ENCODE results near the gene SNRNP70. TPM values are rescaled to one million over a fixed set of nuclear protein-coding genes. Genes with fewer than 3 reads are reported as not detected.
"Not testable (repeated sequence)": the region's sequence is repeated elsewhere in the genome, so short reads cannot be mapped to it uniquely, and the experiment has no call there.

The SNRNP70 gene
- total RNA-seq, 2 experiments from 2014 or later = 234 to 249 TPM

GRCh38 chr19:49136771-49137171, 51.5 kb downstream of the SNRNP70 start:
- peaks cover 1% of the 10 kb centered on the region for H3K36me3 Mint-ChIP-seq (ENCODE audit: low read depth)
- no peak overlapping the region for H3K4me3 Mint-ChIP-seq
- H3K27ac Mint-ChIP-seq = no peak overlapping the region
- H3K27me3 Mint-ChIP-seq = peaks cover 1% of the 10 kb centered on the region
- H3K9me3 Mint-ChIP-seq = no peaks in the 10 kb centered on the region
- POLR2A ChIA-PET = no interaction called here
- H3K4me1 Mint-ChIP-seq = peaks cover 18% of the 10 kb centered on the region
- CTCF ChIA-PET = interaction anchor here (1.0 to 2.2 kb wide), 3 partner anchors 9 to 22 kb away, joined by 3 to 7 read pairs (median 5); partner anchors contain the start of gene LIN7B
- DNase-seq = no peak

GRCh38 chr19:49140951-49141350, 55.7 kb downstream of the SNRNP70 start:
- no peak overlapping the region for H3K4me3 Mint-ChIP-seq
- ChIA-PET POLR2A (interaction anchor here (0.6 kb wide), 1 partner anchor 692 kb away, joined by 5 read pairs; no protein-coding TSS in a partner anchor), CTCF (interaction anchor here (1.7 kb wide), 1 partner anchor 43 kb away, joined by 6 read pairs; no protein-coding TSS in a partner anchor)
- H3K27me3 Mint-ChIP-seq = peaks cover 8% of the 10 kb centered on the region
- H3K36me3 Mint-ChIP-seq (ENCODE audit: low read depth) = no peaks in the 10 kb centered on the region
- no peak for DNase-seq
- peaks cover 20% of the 10 kb centered on the region for H3K4me1 Mint-ChIP-seq
- no peaks in the 10 kb centered on the region for H3K9me3 Mint-ChIP-seq
- H3K27ac Mint-ChIP-seq = no peak overlapping the region

- no peak overlapping the region for H3K27ac Mint-ChIP-seq
- ChIA-PET CTCF (no interaction called here), POLR2A (interaction anchor here (0.6 kb wide), 1 partner anchor 692 kb away, joined by 5 read pairs; no protein-coding TSS in a partner anchor)
- H3K4me1 Mint-ChIP-seq = peaks cover 24% of the 10 kb centered on the region
- no peak for DNase-seq
- H3K27me3 Mint-ChIP-seq = peaks cover 10% of the 10 kb centered on the region
- H3K9me3 Mint-ChIP-seq = no peaks in the 10 kb centered on the region
- no peaks in the 10 kb centered on the region for H3K36me3 Mint-ChIP-seq (ENCODE audit: low read depth)
- H3K4me3 Mint-ChIP-seq = no peak overlapping the region
These were observed 56.1 kb downstream of the SNRNP70 start for GRCh38 chr19:49141352-49141751.

DNA sequence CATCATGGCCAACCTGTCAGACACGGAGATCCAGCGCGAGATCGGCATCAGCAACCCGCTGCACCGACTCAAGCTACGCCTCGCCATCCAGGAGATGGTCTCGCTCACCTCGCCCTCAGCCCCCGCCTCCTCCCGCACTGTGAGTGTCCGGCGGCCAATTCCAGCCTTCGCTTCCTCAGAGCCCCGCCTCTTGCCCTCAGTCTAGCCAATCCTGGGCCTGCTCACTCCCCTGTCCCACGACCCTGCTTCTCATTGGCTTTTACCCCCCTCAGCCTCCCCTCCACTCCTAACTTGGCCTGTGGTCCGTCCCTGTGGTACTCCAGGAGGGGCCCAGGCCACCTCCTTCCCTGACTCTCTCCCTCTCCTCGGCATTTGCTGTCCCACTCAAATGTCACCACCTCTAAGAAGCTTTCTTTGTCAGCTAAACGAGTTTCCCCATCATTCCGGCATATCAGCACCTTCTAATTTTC, 57.6 kb downstream of the SNRNP70 start:
- Mint-ChIP-seq H3K27me3 (peaks cover 22% of the 10 kb centered on the region), H3K36me3 (ENCODE audit: low read depth) (no peaks in the 10 kb centered on the region), H3K4me1 (peaks cover 24% of the 10 kb centered on the region), H3K27ac (no peak overlapping the region), H3K9me3 (no peaks in the 10 kb centered on the region), H3K4me3 (peak overlapping the region; percentile 62)
- POLR2A ChIA-PET = interaction anchor here (0.6 kb wide), 1 partner anchor 78 kb away, joined by 4 read pairs; the partner anchor contains the start of gene NTF4
- CTCF ChIA-PET = interaction anchor here (0.6 to 1.3 kb wide), 4 partner anchors 29 to 403 kb away, joined by 3 to 5 read pairs (median 4); partner anchors contain the start of gene LIN7B
- DNase-seq = peak; percentile 66

GRCh38 chr19:49145573-49146407, 60.5 kb downstream of the SNRNP70 start:
- ChIA-PET CTCF (interaction anchor here (0.9 to 3.3 kb wide), 7 partner anchors 9 to 152 kb away, joined by 3 to 12 read pairs (median 5); partner anchors contain the start of genes GYS1, LIN7B and RUVBL2), POLR2A (no interaction called here)
- DNase-seq = peak; percentile 75
- Mint-ChIP-seq H3K4me1 (peaks cover 42% of the 10 kb centered on the region), H3K4me3 (no peak overlapping the region), H3K9me3 (no peaks in the 10 kb centered on the region), H3K36me3 (ENCODE audit: low read depth) (peaks cover 4% of the 10 kb centered on the region), H3K27ac (no peak overlapping the region), H3K27me3 (peaks cover 47% of the 10 kb centered on the region)

DNA sequence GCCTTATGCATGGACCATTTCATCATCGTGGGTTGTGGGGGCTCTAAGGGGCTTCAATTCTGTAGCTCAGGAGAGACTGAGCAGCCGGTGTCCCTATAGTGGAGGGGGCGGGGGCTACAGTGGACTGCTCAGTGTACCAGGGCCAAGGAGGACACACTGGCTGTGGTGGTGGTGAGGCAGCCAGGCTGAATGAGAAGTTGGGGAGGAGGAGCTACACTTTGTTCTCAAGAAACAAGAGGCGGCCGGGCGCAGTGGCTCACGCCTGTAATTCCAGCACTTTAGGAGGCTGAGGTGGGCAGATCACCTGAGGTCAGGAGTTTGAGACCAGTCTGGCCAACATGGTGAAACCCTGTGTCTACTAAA, 61.1 kb downstream of the SNRNP70 start:
- Mint-ChIP-seq H3K27me3 (peaks cover 52% of the 10 kb centered on the region), H3K4me1 (peaks cover 42% of the 10 kb centered on the region)
- CTCF ChIA-PET = interaction anchor here (0.9 to 3.3 kb wide), 6 partner anchors 10 to 153 kb away, joined by 3 to 12 read pairs (median 5); partner anchors contain the start of genes GYS1, LIN7B and RUVBL2
- H3K9me3 Mint-ChIP-seq; H3K27ac Mint-ChIP-seq; POLR2A ChIA-PET; H3K4me3 Mint-ChIP-seq; H3K36me3 Mint-ChIP-seq (ENCODE audit: low read depth); DNase-seq: not testable (repeated sequence)

GRCh38 chr19:49148044-49148682, 62.9 kb downstream of the SNRNP70 start:
- ChIA-PET CTCF (interaction anchor here (1.0 to 2.6 kb wide), 4 partner anchors 9 to 155 kb away, joined by 5 to 11 read pairs (median 6); partner anchors contain the start of genes GYS1 and RUVBL2), POLR2A (no interaction called here)
- Mint-ChIP-seq H3K4me3 (peak overlapping the region; percentile 58), H3K27me3 (peaks cover 63% of the 10 kb centered on the region), H3K9me3 (no peaks in the 10 kb centered on the region), H3K36me3 (ENCODE audit: low read depth) (peaks cover 9% of the 10 kb centered on the region), H3K27ac (no peak overlapping the region), H3K4me1 (peaks cover 36% of the 10 kb centered on the region)
- DNase-seq = no peak

GRCh38 chr19:49148784-49149651, 63.8 kb downstream of the SNRNP70 start:
- DNase-seq = peak; percentile 77
- Mint-ChIP-seq H3K4me3 (peak overlapping the region; percentile 38), H3K36me3 (ENCODE audit: low read depth) (peaks cover 9% of the 10 kb centered on the region), H3K4me1 (peaks cover 36% of the 10 kb centered on the region), H3K27ac (no peak overlapping the region), H3K27me3 (peaks cover 69% of the 10 kb centered on the region), H3K9me3 (no peaks in the 10 kb centered on the region)
- CTCF ChIA-PET = interaction anchor here (1.0 to 2.4 kb wide), 2 partner anchors 9 to 29 kb away, joined by 4 to 7 read pairs; no protein-coding TSS in a partner anchor
- POLR2A ChIA-PET = no interaction called here

DNA sequence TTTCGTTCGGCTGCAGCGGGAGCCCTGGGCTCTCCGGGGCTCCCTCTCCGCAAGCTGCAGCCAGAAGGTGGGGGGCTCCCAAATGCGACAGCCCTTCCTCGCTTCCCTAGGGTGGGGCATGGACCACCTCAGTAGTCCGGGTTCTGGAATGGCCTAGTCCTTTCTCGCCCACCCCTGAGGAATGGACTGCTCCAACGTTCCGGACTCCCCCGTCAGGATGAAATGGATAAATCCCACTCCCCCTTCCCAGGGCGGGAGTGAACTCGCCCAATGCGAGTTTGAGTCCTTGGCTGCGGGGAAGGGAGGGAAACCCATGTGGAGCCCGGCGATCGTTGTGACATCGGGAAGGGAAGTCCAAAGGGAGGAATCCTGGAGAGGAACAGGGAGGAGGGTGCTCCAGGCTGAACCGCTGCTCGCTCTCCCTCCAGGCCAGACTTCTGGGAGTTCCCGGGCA, 64.4 kb downstream of the SNRNP70 start:
- Mint-ChIP-seq H3K27me3 (peaks cover 70% of the 10 kb centered on the region), H3K4me3 (peak overlapping the region; percentile 69), H3K9me3 (no peaks in the 10 kb centered on the region), H3K4me1 (peaks cover 36% of the 10 kb centered on the region), H3K27ac (no peak overlapping the region), H3K36me3 (ENCODE audit: low read depth) (peaks cover 9% of the 10 kb centered on the region)
- no peak for DNase-seq
- CTCF ChIA-PET = interaction anchor here (1.0 to 2.4 kb wide), 3 partner anchors 10 to 52 kb away, joined by 4 to 10 read pairs (median 7); no protein-coding TSS in a partner anchor
- POLR2A ChIA-PET = no interaction called here

- Mint-ChIP-seq H3K4me3 (peak overlapping the region; percentile 69), H3K9me3 (no peaks in the 10 kb centered on the region), H3K27me3 (peaks cover 74% of the 10 kb centered on the region), H3K36me3 (ENCODE audit: low read depth) (peaks cover 9% of the 10 kb centered on the region), H3K4me1 (peaks cover 35% of the 10 kb centered on the region), H3K27ac (no peak overlapping the region)
- DNase-seq = peak; percentile 36
- CTCF ChIA-PET = interaction anchor here (0.6 to 2.4 kb wide), 5 partner anchors 11 to 319 kb away, joined by 3 to 10 read pairs (median 5); no protein-coding TSS in a partner anchor
- POLR2A ChIA-PET = no interaction called here
These were observed 65.1 kb downstream of the SNRNP70 start for GRCh38 chr19:49150106-49150943.

DNA sequence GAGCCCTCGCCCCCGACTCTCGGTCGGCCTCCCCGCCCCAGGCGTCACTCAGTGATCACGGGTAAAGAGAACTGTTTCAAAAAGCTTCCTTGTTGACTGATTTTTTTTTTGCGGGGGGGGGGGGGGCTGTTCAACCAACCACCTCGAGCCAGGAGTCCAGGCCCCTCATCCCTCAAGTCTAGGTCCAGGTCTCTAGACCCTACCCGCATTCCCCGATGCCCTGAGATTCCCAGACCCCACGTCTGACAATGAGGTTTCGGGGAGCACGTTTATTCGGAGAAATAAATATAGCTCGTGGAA, 65.6 kb downstream of the SNRNP70 start:
- H3K4me3 Mint-ChIP-seq = no peak overlapping the region

More for the DNA sequence above, 65.6 kb downstream of the SNRNP70 start:
- Mint-ChIP-seq H3K27me3 (peaks cover 76% of the 10 kb centered on the region), H3K4me1 (peaks cover 30% of the 10 kb centered on the region), H3K9me3 (no peaks in the 10 kb centered on the region), H3K36me3 (ENCODE audit: low read depth) (peaks cover 9% of the 10 kb centered on the region), H3K27ac (no peak overlapping the region)
- ChIA-PET POLR2A (interaction anchor here (0.7 kb wide), 1 partner anchor 48 kb away, joined by 8 read pairs; no protein-coding TSS in a partner anchor), CTCF (interaction anchor here (1.1 to 2.0 kb wide), 4 partner anchors 27 to 241 kb away, joined by 3 to 10 read pairs (median 3); partner anchors contain the start of gene LIN7B)
- DNase-seq = no peak
